ENCODE measurements around the gene TLCD5.

TLCD5 gene

GRCh38 chr11:120324932-120325810 is at the start of gene TLCD5:
TSS of gene TLCD5 (plus strand) at chr11:120325299. CDS start at chr11:120327442, 2,143 bp downstream.
- DNase-seq = peak; percentile 19

- no peak for DNase-seq
Measured at GRCh38 chr11:120279502-120279901, 45.6 kb upstream of the TLCD5 start.

GRCh38 chr11:120280600-120281051 is 44.5 kb upstream of the TLCD5 start:
- no peak for DNase-seq

- no peak for DNase-seq
Measured at GRCh38 chr11:120281143-120281795, 43.8 kb upstream of the TLCD5 start.

GRCh38 chr11:120283124-120283523 is 42.0 kb upstream of the TLCD5 start:
- no peak for DNase-seq

GRCh38 chr11:120284272-120284671 is 40.8 kb upstream of the TLCD5 start:
- no peak for DNase-seq

- DNase-seq = no peak
Measured at GRCh38 chr11:120285256-120285655, 39.8 kb upstream of the TLCD5 start.

- no peak for DNase-seq
Measured at GRCh38 chr11:120288021-120288420, 37.1 kb upstream of the TLCD5 start.

GRCh38 chr11:120289426-120289825 is 35.7 kb upstream of the TLCD5 start:
- no peak for DNase-seq

GRCh38 chr11:120290956-120291355 is 34.1 kb upstream of the TLCD5 start:
- no peak for DNase-seq

- DNase-seq = no peak
Measured at GRCh38 chr11:120293038-120293800, 31.9 kb upstream of the TLCD5 start.

- DNase-seq = no peak
Measured at GRCh38 chr11:120294096-120294495, 31.0 kb upstream of the TLCD5 start.

GRCh38 chr11:120295099-120295498 is 30.0 kb upstream of the TLCD5 start:
- no peak for DNase-seq

- DNase-seq = no peak
Measured at GRCh38 chr11:120296554-120296953, 28.5 kb upstream of the TLCD5 start.

GRCh38 chr11:120298461-120298860 is 26.6 kb upstream of the TLCD5 start:
- DNase-seq = no peak

GRCh38 chr11:120302001-120302805 is 22.9 kb upstream of the TLCD5 start:
- DNase-seq = no peak

- DNase-seq = peak; percentile 60
Measured at GRCh38 chr11:120303004-120303637, 22.0 kb upstream of the TLCD5 start.

- no peak for DNase-seq
Measured at GRCh38 chr11:120304526-120304925, 20.6 kb upstream of the TLCD5 start.

- no peak for DNase-seq
Measured at GRCh38 chr11:120305286-120305685, 19.8 kb upstream of the TLCD5 start.

- no peak for DNase-seq
Measured at GRCh38 chr11:120306519-120307242, 18.4 kb upstream of the TLCD5 start.

GRCh38 chr11:120307476-120307875 is 17.6 kb upstream of the TLCD5 start:
- DNase-seq = no peak

All from activated gamma-delta T cell treated with Interleukin-2 at 50 U/mL for 16 hours (primary cell).